IMR-90 (cell line): Measurements from ENCODE around the gene MEGF11. TPM values are rescaled to one million over a fixed set of nuclear protein-coding genes. Genes with fewer than 3 reads are reported as not detected.

Experiments
- ATAC-seq: fragments of 200-7000 bp; cut with Tn5 transposase; 2 replicates; pipeline ENCODE4 v1.9.1; 2020; ENCODE audit warnings: low read depth, mild to moderate bottlenecking, moderate library complexity
- BruUV-seq: library from RNA; stranded (reverse); fragments of 400-500 nt; replicated peaks from 2 replicates; lab custom pipeline; 2021; lab: Mats Ljungman, UMichigan
- CTCF ChIA-PET: fragments of 300-600 bp; formaldehyde crosslinking; extraction: SDS; loops from one replicate; lab custom pipeline; 2021; ENCODE audit warnings: antibody characterized with exemption; lab: Yijun Ruan, JAX
- POLR2A ChIA-PET: fragments of 300-600 bp; sonication (Branson Sonifier 250); formaldehyde crosslinking; loops from one replicate; lab custom pipeline; 2022; ENCODE audit warnings: antibody characterized with exemption; ENCODE audit not compliant: unreplicated experiment; lab: Charles Lee
- DNase-seq: peaks from one replicate; pipeline ENCODE4 v3.0.0; 2013
- H2AFZ ChIP-seq: replicated peaks from 2 replicates; pipeline ENCODE3; 2013; ENCODE audit warnings: low read length, mild to moderate bottlenecking; ENCODE audit not compliant: poor library complexity
- H2AK5ac ChIP-seq: 2 replicates; pipeline ENCODE4 v1.6.1; 2013; ENCODE audit warnings: low read depth, low read length, inconsistent platforms
- H2AK9ac ChIP-seq: replicated peaks from 2 replicates; pipeline ENCODE3; 2013; ENCODE audit warnings: mild to moderate bottlenecking, low read depth, low read length, moderate library complexity; ENCODE audit not compliant: poor library complexity
- H2BK120ac ChIP-seq: 2 replicates; pipeline ENCODE4 v1.6.1; 2013; ENCODE audit warnings: low read depth, low read length, inconsistent platforms
- H2BK15ac ChIP-seq: 3 replicates; pipeline ENCODE4 v1.6.1; 2013; ENCODE audit warnings: low read depth, low read length, inconsistent platforms
- H2BK20ac ChIP-seq: 2 replicates; pipeline ENCODE4 v1.6.1; 2013; ENCODE audit warnings: low read depth, mild to moderate bottlenecking, inconsistent platforms, low read length, moderate library complexity
- H2BK5ac ChIP-seq: 2 replicates; pipeline ENCODE4 v1.6.1; 2013; ENCODE audit warnings: mild to moderate bottlenecking, low read depth, low read length, inconsistent platforms; ENCODE audit not compliant: poor library complexity, severe bottlenecking
- H3K14ac ChIP-seq: replicated peaks from 2 replicates; pipeline ENCODE4 v1.6.1; 2013; ENCODE audit warnings: low read depth, low read length, inconsistent platforms
- H3K18ac ChIP-seq: 2 replicates; pipeline ENCODE4 v1.6.1; 2013; ENCODE audit warnings: low read depth, low read length, control low read depth
- H3K23ac ChIP-seq: 2 replicates; pipeline ENCODE4 v1.6.1; 2013; ENCODE audit warnings: low read depth, low read length, inconsistent platforms
- H3K27ac ChIP-seq: 2 replicates; pipeline ENCODE4 v1.5.1; 2013; ENCODE audit warnings: mild to moderate bottlenecking, control low read depth, low read length; ENCODE audit not compliant: insufficient read depth
- H3K27me3 ChIP-seq: 2 replicates; pipeline ENCODE4 v1.6.1; 2013; ENCODE audit warnings: low read length; ENCODE audit not compliant: control insufficient read depth, insufficient read depth
- H3K36me3 ChIP-seq: 2 replicates; pipeline ENCODE4 v1.6.1; 2013; ENCODE audit warnings: low read length, mixed read lengths; ENCODE audit not compliant: control insufficient read depth, insufficient read depth
- H3K4ac ChIP-seq: 2 replicates; pipeline ENCODE4 v1.6.1; 2013; ENCODE audit warnings: low read depth, low read length, inconsistent platforms
- H3K4me1 ChIP-seq: 2 replicates; pipeline ENCODE4 v1.6.1; 2013; ENCODE audit warnings: low read length, mixed read lengths; ENCODE audit not compliant: control insufficient read depth, insufficient read depth
- H3K4me2 ChIP-seq: 2 replicates; pipeline ENCODE4 v1.6.1; 2013; ENCODE audit warnings: low read depth, mild to moderate bottlenecking, control low read depth, low read length, moderate library complexity
- H3K4me3 ChIP-seq: 2 replicates; pipeline ENCODE4 v1.5.1; 2013; ENCODE audit warnings: low read depth, mild to moderate bottlenecking, control low read depth, low read length, moderate library complexity; ENCODE audit not compliant: insufficient read depth
- H3K56ac ChIP-seq: 2 replicates; pipeline ENCODE4 v1.6.1; 2013; ENCODE audit warnings: low read length, inconsistent platforms; ENCODE audit not compliant: insufficient read depth; ENCODE audit errors: extremely low read depth
- H3K79me1 ChIP-seq, 2 experiments: 2 replicates each; pipeline ENCODE4 v1.6.1; 2013; ENCODE audit warnings: low read length in 2 of 2, inconsistent platforms in 1 of 2, low read depth in 1 of 2
- H3K9ac ChIP-seq: 2 replicates; pipeline ENCODE4 v1.6.1; 2013; ENCODE audit warnings: low read depth, low read length, control low read depth
- H3K9me1 ChIP-seq: 2 replicates; pipeline ENCODE4 v1.6.1; 2013; ENCODE audit warnings: low read length, inconsistent platforms; ENCODE audit not compliant: insufficient read depth
- H3K9me3 ChIP-seq: 2 replicates; pipeline ENCODE4 v1.6.1; 2013; ENCODE audit warnings: low read length; ENCODE audit not compliant: control insufficient read depth, insufficient read depth
- H4K20me1 ChIP-seq: 2 replicates; pipeline ENCODE4 v1.6.1; 2013; ENCODE audit warnings: low read length, inconsistent platforms; ENCODE audit not compliant: insufficient read depth
- H4K5ac ChIP-seq: 2 replicates; pipeline ENCODE4 v1.6.1; 2013; ENCODE audit warnings: mild to moderate bottlenecking, low read depth, low read length, control low read depth
- H4K8ac ChIP-seq, 2 experiments: 2 replicates each; pipeline ENCODE4 v1.6.1; 2013; ENCODE audit warnings: low read depth in 2 of 2, low read length in 2 of 2, control low read depth in 1 of 2, inconsistent platforms in 1 of 2
- H4K91ac ChIP-seq: 2 replicates; pipeline ENCODE4 v1.6.1; 2013; ENCODE audit warnings: low read depth, low read length, inconsistent platforms; ENCODE audit not compliant: insufficient read depth
- BHLHE40 ChIP-seq: fragments of 150-350 bp; IDR thresholded peaks from 2 replicates; pipeline ENCODE4 v1.6.1; 2016; ENCODE audit warnings: mild to moderate bottlenecking, low read depth, low read length
- CEBPB ChIP-seq: IDR thresholded peaks from 2 replicates; pipeline ENCODE4 v1.6.1; 2012; ENCODE audit warnings: low read depth, low read length, improper control_type of control experiment
- CHD1 ChIP-seq: IDR thresholded peaks from 2 replicates; pipeline ENCODE4 v1.6.1; 2012; ENCODE audit warnings: low read depth, low read length, improper control_type of control experiment
- CTCF ChIP-seq: conservative IDR thresholded peaks from 2 replicates; pipeline ENCODE4 v1.5.1; 2012; ENCODE audit warnings: mild to moderate bottlenecking, low read depth, low read length, improper control_type of control experiment
- ELK1 ChIP-seq: fragments of 150-350 bp; IDR thresholded peaks from 2 replicates; pipeline ENCODE4 v1.6.1; 2016; ENCODE audit warnings: low read depth, mild to moderate bottlenecking, low read length, moderate library complexity, borderline replicate concordance
- FOS ChIP-seq: fragments of 150-350 bp; IDR thresholded peaks from 2 replicates; pipeline ENCODE4 v1.6.1; 2016; ENCODE audit warnings: low read depth, low read length
- MAFK ChIP-seq: IDR thresholded peaks from 2 replicates; pipeline ENCODE4 v1.6.1; 2012; ENCODE audit warnings: low read depth, low read length, improper control_type of control experiment
- MAZ ChIP-seq: IDR thresholded peaks from 2 replicates; pipeline ENCODE4 v1.6.1; 2012; ENCODE audit warnings: low read depth, mild to moderate bottlenecking, low read length, improper control_type of control experiment, moderate library complexity, borderline replicate concordance
- MXI1 ChIP-seq: IDR thresholded peaks from 2 replicates; pipeline ENCODE4 v1.6.1; 2012; ENCODE audit warnings: low read depth, mild to moderate bottlenecking, low read length, moderate library complexity, borderline replicate concordance
- NFE2L2 ChIP-seq: fragments of 150-350 bp; IDR thresholded peaks from 2 replicates; pipeline ENCODE4 v1.6.1; 2016; ENCODE audit warnings: low read depth, mild to moderate bottlenecking, low read length
- POLR2A ChIP-seq: IDR thresholded peaks from 2 replicates; pipeline ENCODE4 v1.6.1; 2012; ENCODE audit warnings: mild to moderate bottlenecking, low read depth, low read length
- RAD21 ChIP-seq: IDR thresholded peaks from 2 replicates; pipeline ENCODE4 v1.6.1; 2012; ENCODE audit warnings: low read length, improper control_type of control experiment
- RCOR1 ChIP-seq: IDR thresholded peaks from 2 replicates; pipeline ENCODE4 v1.6.1; 2012; ENCODE audit warnings: mild to moderate bottlenecking, low read length, improper control_type of control experiment; ENCODE audit not compliant: insufficient replicate concordance
- RFX5 ChIP-seq: IDR thresholded peaks from 2 replicates; pipeline ENCODE4 v1.8.0; 2012; ENCODE audit warnings: low read depth, mild to moderate bottlenecking, low read length, moderate library complexity
- SMC3 ChIP-seq: fragments of 150-350 bp; IDR thresholded peaks from 2 replicates; pipeline ENCODE4 v1.6.1; 2016; ENCODE audit warnings: low read depth, mild to moderate bottlenecking, antibody characterized with exemption, low read length, moderate library complexity
- USF2 ChIP-seq: fragments of 150-350 bp; IDR thresholded peaks from 2 replicates; pipeline ENCODE4 v1.6.1; 2017; ENCODE audit warnings: mild to moderate bottlenecking, antibody characterized with exemption, low read length, low read depth
- WGBS, 2 experiments: methylation state at CpG; one replicate each; pipeline versions ENCODE4 v1.1.5 to v1.1.7; 2013; ENCODE audit warnings: missing lambda C conversion rate in 2 of 2; ENCODE audit not compliant: insufficient read length in 1 of 2; ENCODE audit errors: extremely low coverage in 2 of 2; 5-methylcytosine and 5-hydroxymethylcytosine counted together
- dilution Hi-C: fragments of 300-500 bp; cut with HindIII; formaldehyde crosslinking; loops from one replicate; pipeline ENCODE4 v1.14.3; 2018; ENCODE audit warnings: low sequenced_read_pairs; ENCODE audit not compliant: unreplicated experiment
- in situ Hi-C: fragments of 300-500 bp; cut with MboI; formaldehyde crosslinking; loops from 3 replicates; pipeline ENCODE4 v1.14.3; 2019; ENCODE audit warnings: low sequenced_read_pairs, inconsistent platforms, mixed read lengths
- intact Hi-C: fragments of 100-400 bp; cut with micrococcal nuclease; formaldehyde crosslinking; loops from 2 replicates; pipeline ENCODE4 v1.10.0; 2022
- polyA plus RNA-seq, 3 experiments: library from polyadenylated mRNA; depleted of rRNA; stranded (reverse); fragments of >200 nt; gene quantifications; 2 replicates each; pipeline ENCODE4 v1.2.3, GENCODE V29; 2012; ENCODE audit warnings: low replicate concordance in 1 of 3
- total RNA-seq: library from RNA; depleted of rRNA; stranded (reverse); fragments of >200 nt; gene quantifications from 2 replicates; pipeline ENCODE4 v1.2.3, GENCODE V29; 2012

Gene MEGF11
- total and polyA plus RNA-seq, 2 of the 4 experiments (the other 2 are of a cell fraction) = not detected

GRCh38 chr15:66172324-66172980 lies 81.1 kb downstream of the MEGF11 start:
- Histone ChIP-seq H2AK9ac (no peak overlapping the region), H2AK5ac (no peak overlapping the region), H3K18ac (no peak overlapping the region), H2AFZ (peak overlapping the region; percentile 32), H3K23ac (no peak overlapping the region), H3K27ac (no peak overlapping the region), H3K4me1 (no peaks in the 10 kb centered on the region), H3K4ac (no peak overlapping the region), H3K9ac (no peak overlapping the region), H2BK15ac (no peak overlapping the region), H3K27me3 (peaks cover 44% of the 10 kb centered on the region), H4K20me1 (no peaks in the 10 kb centered on the region), H3K36me3 (no peaks in the 10 kb centered on the region), H2BK5ac (no peak overlapping the region), H3K9me1 (no peaks in the 10 kb centered on the region), H2BK120ac (no peak overlapping the region), H2BK20ac (no peak overlapping the region), H4K91ac (no peak overlapping the region), H3K56ac (no peak overlapping the region), H3K79me1 (no peaks in the 10 kb centered on the region), H3K4me2 (no peak overlapping the region), H3K9me3 (no peaks in the 10 kb centered on the region), H4K8ac (no peak overlapping the region), H3K14ac (no peak overlapping the region), H4K5ac (no peak overlapping the region), H3K4me3 (no peak overlapping the region)
- BruUV-seq = no TSS peak
- TF ChIP-seq BHLHE40 (no peak), NFE2L2 (no peak), ELK1 (no peak), CTCF (no peak), RCOR1 (no peak), CHD1 (no peak), RFX5 (no peak), MAFK (no peak), USF2 (no peak), POLR2A (no peak), MAZ (no peak), SMC3 (no peak), CEBPB (no peak), MXI1 (no peak), RAD21 (no peak), FOS (no peak)
- dilution Hi-C loops = no loop called here
- ATAC-seq (no peak), DNase-seq (no peak)
- ChIA-PET CTCF (no interaction called here), POLR2A (no interaction called here)
- in situ Hi-C loops = no loop called here
- intact Hi-C loops = no loop called here
- WGBS, 2 experiments = 33% methylated on average over 1 of the region's 11 CpGs; no CpG with 5 or more reads in 1 of the 2 experiments
